Testis (tissue), 2 donors: ENCODE results near the gene SMAD7.

Experiments
- POLR2A ChIP-seq: fragments of 450-650 bp; IDR thresholded peaks from one replicate; pipeline ENCODE4 v1.6.1; 2017; ENCODE audit warnings: antibody characterized with exemption, mild to moderate bottlenecking, moderate library complexity
- TF ChIP-seq, protein P1 (sequence below), 3 experiments: fragments of 450-650 bp in 2 of 3; fragments of 200-600 bp in 1 of 3; sonication (generic) in 1 of 3; IDR thresholded peaks; one replicate each; pipeline ENCODE4 v1.5.1; 2016 to 2019; ENCODE audit warnings: antibody characterized with exemption in 3 of 3, mild to moderate bottlenecking in 2 of 3, moderate library complexity in 1 of 3

DNA sequence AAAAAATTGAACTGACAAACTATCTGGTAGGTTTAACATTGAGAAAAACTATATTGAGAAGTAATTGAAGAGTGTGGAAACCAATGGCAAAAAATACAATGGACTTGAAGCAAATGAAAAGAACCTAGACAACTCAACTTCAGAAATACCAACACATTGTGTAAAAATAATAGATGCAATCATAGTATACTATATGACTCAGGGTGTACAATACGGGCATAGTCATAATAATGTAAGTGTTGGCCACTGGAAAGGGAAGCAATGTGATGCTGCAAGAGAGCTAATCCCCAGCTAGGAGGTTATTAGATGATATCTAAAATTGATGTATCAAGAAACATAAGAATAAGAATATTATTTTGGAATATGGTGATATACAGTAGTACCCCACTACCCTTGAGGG lies 45.3 kb downstream of the SMAD7 start:
- no peak for TF ChIP-seq POLR2A
- TF ChIP-seq, protein P1, sequence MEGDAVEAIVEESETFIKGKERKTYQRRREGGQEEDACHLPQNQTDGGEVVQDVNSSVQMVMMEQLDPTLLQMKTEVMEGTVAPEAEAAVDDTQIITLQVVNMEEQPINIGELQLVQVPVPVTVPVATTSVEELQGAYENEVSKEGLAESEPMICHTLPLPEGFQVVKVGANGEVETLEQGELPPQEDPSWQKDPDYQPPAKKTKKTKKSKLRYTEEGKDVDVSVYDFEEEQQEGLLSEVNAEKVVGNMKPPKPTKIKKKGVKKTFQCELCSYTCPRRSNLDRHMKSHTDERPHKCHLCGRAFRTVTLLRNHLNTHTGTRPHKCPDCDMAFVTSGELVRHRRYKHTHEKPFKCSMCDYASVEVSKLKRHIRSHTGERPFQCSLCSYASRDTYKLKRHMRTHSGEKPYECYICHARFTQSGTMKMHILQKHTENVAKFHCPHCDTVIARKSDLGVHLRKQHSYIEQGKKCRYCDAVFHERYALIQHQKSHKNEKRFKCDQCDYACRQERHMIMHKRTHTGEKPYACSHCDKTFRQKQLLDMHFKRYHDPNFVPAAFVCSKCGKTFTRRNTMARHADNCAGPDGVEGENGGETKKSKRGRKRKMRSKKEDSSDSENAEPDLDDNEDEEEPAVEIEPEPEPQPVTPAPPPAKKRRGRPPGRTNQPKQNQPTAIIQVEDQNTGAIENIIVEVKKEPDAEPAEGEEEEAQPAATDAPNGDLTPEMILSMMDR (IDR thresholded peaks at IDR 0.05), result no peak
